Left cardiac atrium (tissue), 4 donors: ENCODE data around the gene ZSCAN26. TPM values are rescaled to one million over a fixed set of nuclear protein-coding genes. Genes with fewer than 3 reads are reported as not detected.

Source experiments
- ATAC-seq, 2 donors: fragments of 200-7000 bp; cut with Tn5 transposase; one replicate each; pipeline ENCODE4 v1.9.1; 2020; ENCODE audit warnings: mild to moderate bottlenecking in 2 of 2, moderate library complexity in 2 of 2
- DNase-seq: peaks from one replicate; pipeline ENCODE4 v3.0.0-alpha.2; 2020
- intact Hi-C, 2 donors: fragments of 100-400 bp; cut with DNase I; formaldehyde crosslinking; loops; one replicate each; pipeline versions ENCODE4 v1.14.1 to v1.15.1; 2022 to 2023
- total RNA-seq, 2 donors: library from RNA; stranded (reverse); fragmentation: NEBNext Ultra II Directional; extraction: Animal tissue kit (Norgen Biotek cat#: 25700); gene quantifications; one replicate each; pipeline ENCODE4 v1.2.1, GENCODE V29; 2021
- donor health status: DM: no; HTN: yes; CAD: no.
- donor health status: DM: no; HTN: yes; CAD: no; lungs with severe emphysema.
- donor health status: DM: yes; HTN: yes; CAD: no.
- donor health status: Dilated cardiomyopathy.

ZSCAN26 gene
- total RNA-seq, 2 donors from 2014 or later: 8.8 to 11.9 TPM

DNA sequence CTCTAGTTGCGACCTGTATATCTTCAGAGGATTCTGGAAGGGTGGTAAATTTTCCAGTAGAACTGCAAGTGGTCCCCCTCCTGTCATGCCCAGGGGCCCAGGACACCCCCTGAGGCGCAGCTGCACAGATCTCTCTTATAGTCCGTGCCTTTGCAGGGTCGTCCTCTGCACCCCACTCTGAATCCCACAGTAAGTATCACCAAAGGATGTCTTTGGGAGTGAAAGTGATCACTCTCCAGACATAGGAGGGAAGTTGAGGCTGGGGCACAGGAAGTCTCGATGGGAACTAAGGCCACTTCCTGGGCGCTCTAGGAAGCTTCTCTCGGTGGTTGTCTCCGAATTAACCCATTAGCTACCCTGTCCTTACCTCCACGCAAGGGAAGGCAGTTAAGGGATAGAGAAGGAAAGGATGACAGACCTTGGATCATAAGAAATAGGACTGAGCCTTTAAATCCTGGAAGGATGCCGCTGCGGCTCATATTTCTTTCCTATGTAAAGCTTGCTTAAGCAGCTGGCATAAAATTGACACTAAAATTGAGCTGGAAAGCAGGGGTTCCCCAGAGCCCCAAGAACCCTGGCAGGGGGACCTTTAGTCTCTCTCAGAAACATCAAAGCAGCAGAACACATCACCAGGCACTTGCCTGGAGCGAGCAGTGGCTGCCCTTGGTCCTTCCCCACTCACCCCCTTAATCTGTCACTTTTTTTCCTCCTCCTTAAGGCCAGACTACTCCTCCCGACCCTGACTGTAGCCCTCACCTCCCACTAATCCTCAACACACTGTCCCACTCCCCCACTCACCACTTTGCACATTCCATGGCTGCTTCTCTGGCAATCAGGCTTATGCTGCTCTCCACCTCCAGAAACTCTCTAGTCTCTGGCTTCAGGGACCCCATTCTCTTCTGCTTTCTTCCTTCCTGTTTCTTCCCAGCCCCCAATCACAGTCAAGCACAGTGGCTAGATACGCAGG lies 14.7 kb upstream of the ZSCAN26 start, which contains the start of gene ZKSCAN4:
ZKSCAN4 (minus strand) TSS at position 261 of the 967 bp plus-strand sequence. CDS start 289 bp downstream, outside the sequence.
- intact Hi-C loops: no loop called here
- ATAC-seq (peak; percentile 97 to 98), DNase-seq (peak; percentile 87)

DNA sequence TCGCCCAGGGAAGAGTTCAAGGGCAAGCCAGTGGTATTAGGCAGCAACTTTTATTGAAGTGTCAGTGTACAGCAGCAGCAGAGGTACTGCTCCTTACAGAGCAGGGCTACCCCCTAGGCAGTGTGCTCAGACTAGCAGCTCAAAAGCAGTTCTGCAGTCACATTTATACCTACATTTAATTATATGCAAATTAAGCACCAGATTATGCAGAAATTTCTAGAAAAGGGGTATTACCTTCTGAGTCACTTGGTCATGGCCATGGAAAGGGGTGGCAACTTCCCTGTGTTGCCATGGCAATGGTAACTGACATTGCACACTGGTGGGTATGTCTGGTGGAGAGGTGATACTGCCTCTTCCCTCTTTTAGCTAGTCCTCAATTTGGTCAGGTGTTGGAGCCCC lies 12.8 kb upstream of the ZSCAN26 start:
- ATAC-seq: no peak
- no peak for DNase-seq
- intact Hi-C loops: no loop called here

DNA sequence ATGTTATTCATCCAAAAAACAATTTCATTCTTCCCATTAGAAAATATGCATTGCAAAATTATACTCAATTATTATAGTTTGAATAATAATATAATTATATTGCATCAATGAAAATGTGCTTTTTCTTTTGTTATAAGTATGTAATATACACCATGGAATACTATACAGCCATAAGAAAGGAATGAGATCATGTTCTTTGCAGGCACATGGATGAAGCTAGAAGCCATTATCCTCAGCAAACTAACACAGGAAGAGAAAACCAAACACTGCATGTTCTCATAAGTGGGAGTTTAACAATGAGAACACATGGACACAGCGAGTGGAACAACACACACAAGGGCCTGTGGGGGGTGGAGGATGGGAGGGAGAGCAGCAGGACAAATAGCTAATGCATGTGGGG lies 9.9 kb upstream of the ZSCAN26 start:
- intact Hi-C loops: no loop called here
- DNase-seq (no peak), ATAC-seq (no peak)

GRCh38 chr6:28258877-28259777 lies 7.8 kb upstream of the ZSCAN26 start, which contains the start of gene NKAPL:
NKAPL (plus strand) TSS chr6:28259297; CDS start chr6:28259372, 75 bp downstream.
- intact Hi-C loops: no loop called here

GRCh38 chr6:28263922-28264321 lies 3.0 kb upstream of the ZSCAN26 start:
- DNase-seq (no peak), ATAC-seq (no peak)

More at GRCh38 chr6:28258877-28259777, 7.8 kb upstream of the ZSCAN26 start, which contains the start of gene NKAPL:
- DNase-seq: peak; percentile 90
- ATAC-seq: peak; percentile 94 to 99

DNA sequence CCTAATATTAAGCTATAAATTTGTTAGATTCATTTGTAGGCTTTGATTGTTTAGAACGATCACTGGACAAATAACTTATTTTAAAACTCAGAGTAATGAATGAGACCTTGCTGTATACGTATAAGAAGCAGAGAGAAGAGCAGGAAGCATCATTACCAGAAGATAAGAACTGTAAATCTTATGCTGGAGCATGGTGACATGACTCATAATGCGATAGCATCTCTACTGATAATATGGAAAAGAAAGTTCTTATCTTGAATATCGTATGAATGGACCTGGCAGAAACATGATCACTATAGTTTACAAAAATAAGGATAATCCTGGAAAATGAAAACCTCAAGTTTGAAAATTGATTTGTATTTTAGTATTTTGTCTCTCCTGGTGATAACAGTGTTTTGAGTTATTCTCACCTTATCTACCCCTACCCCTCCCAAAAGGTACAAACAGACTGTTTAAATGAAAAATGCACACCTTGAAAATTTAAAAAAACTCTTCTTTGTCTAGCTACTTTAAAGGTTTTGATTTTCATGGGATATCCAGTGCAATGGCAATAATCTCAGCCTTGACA lies 2.0 kb upstream of the ZSCAN26 start:
- intact Hi-C loops: loop anchor here in 1 of 2 donors (5.0 kb wide), 2 partner anchors 67 to 92 kb away; no protein-coding TSS in a partner anchor
- DNase-seq: no peak
- no peak for ATAC-seq

More at GRCh38 chr6:28263922-28264321, 3.0 kb upstream of the ZSCAN26 start:
- intact Hi-C loops: no loop called here

DNA sequence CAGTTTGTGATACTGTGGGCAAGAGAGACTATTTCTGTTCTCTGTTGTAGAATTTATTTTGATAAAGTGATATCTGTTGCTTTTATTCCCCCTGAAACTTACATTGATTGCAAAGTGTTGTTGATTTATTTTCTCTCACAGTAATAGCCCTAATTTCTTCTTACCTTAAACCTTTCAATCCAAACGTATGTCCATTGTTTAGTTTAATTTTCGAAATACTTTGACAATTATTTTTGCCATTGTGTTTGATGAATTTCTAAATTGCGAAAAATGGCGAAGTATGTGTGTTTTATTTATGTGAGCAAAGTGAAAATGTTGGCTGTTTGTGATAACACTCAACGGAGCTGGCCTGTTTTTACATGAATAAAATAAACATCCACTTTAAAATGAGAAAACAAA lies 381 bp upstream of the ZSCAN26 start:
- DNase-seq (no peak), ATAC-seq (no peak)
- intact Hi-C loops: loop anchor here in 1 of 2 donors (5.0 kb wide), 2 partner anchors 66 to 91 kb away; no protein-coding TSS in a partner anchor

- no peak for DNase-seq
- no peak for ATAC-seq
- intact Hi-C loops: loop anchor here in 1 of 2 donors (5.0 kb wide), 2 partner anchors 65 to 90 kb away; no protein-coding TSS in a partner anchor
These were observed 734 bp downstream of the ZSCAN26 start for GRCh38 chr6:28267695-28268059.

DNA sequence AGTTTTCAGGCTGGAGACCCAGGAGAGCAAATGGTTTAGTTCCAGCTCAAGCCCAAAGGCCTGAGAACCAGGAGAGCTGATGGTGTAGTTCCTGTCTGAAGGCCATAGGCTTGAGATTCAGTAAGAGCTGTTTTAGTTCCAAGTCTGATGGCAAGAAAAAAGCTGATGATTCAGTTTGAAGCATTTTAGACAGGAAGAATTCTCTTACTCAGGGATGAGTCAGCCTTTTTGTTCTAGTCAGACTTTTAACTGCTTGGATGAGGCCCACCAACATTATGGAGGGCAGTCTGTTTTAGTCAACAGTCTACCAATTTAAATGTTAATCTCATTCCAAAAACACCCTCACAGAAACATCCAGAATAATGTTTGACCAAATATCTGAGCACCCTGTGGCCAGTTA lies 2.5 kb downstream of the ZSCAN26 start:
- no peak for DNase-seq
- intact Hi-C loops: loop anchor here in 1 of 2 donors (5.0 kb wide), 2 partner anchors 63 to 88 kb away; no protein-coding TSS in a partner anchor
- ATAC-seq: peak in 1 of 2 donors; percentile 48

- intact Hi-C loops: no loop called here
- DNase-seq (no peak), ATAC-seq (no peak)
These were observed 7.9 kb downstream of the ZSCAN26 start for GRCh38 chr6:28274888-28275287.

DNA sequence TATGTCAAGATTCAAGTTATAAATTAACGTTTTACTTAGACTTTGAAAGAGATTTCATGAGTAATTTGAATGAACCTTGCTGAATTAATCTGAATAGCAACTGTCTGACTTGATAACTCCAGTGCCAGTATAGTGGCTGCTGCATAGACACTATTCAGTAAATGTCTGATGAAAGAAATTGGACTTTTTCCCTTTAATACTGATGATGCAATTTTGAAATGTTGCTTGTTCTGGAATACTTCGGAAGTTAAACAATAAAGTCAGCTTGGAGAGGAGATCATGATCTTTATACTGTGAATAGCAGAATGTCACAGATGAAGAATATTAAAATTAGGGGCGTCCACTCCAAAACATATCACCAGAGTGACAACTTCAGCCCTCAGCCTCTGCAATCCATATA lies 10.8 kb downstream of the ZSCAN26 start:
- intact Hi-C loops: no loop called here
- ATAC-seq (no peak), DNase-seq (no peak)

DNA sequence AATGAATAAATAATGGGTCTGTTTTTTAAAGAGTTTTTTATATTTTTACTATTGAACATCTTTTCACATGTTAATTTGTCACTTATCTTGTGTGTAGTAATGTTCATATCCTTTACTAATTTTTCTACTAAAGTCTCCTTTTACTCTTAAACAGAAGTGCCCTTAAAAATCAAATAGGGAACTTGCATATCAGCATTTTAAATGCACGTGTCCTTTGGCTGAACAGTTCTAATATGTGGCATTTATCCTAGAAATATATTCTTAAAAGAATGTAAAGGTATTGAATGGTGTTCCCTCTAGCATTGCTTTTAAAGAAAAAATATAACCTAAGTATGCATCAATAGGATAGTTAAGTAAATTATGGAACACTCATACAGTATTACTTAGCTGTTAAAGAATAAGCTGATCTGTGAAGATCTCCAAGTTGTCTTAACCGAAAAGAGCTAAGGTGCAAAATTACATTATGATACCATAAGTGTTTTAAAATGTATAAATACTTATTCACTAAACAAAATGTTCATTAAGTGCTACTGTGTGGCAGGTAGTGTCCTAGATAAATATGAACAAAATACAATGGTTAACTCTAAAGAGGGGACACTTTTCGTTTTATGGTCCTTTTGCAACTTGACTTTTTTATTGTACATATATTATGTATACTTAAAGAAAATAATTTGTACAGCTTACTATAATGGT lies 13.8 kb downstream of the ZSCAN26 start:
- DNase-seq: no peak
- no peak for ATAC-seq
- intact Hi-C loops: loop anchor here (2.0 to 5.0 kb wide), 2 partner anchors 62 to 76 kb away; no protein-coding TSS in a partner anchor

GRCh38 chr6:28281288-28282064 lies 14.5 kb downstream of the ZSCAN26 start, which contains the start of gene PGBD1:
PGBD1 (plus strand) TSS chr6:28281572; CDS start chr6:28283814, 2,242 bp downstream.
- intact Hi-C loops: loop anchor here (2.0 to 5.0 kb wide), 2 partner anchors 61 to 75 kb away; no protein-coding TSS in a partner anchor
- peak; percentile 96 to 98 for ATAC-seq
- peak; percentile 87 for DNase-seq

DNA sequence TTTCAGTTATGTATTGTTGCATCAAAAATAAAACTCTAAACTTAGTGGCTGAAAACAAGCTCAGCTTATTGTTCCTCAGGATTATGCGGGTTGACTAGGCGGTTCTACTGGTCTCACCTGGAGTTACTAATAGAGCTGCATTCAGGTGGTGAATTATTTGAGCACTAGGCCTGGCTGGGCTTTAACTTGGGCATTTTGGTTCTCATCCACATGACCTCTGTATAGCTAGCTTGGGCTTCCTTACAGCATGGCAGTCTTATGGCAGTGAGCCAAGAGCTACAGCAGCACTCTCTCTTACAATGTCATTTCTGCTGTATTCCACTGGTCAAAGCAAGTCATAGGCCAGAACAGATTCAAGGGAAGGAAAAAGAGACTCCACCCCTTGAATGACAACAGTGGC lies 16.0 kb downstream of the ZSCAN26 start:
- no peak for ATAC-seq
- intact Hi-C loops: loop anchor here in 1 of 2 donors (5.0 kb wide), 1 partner anchor 59 kb away; no protein-coding TSS in a partner anchor

DNA sequence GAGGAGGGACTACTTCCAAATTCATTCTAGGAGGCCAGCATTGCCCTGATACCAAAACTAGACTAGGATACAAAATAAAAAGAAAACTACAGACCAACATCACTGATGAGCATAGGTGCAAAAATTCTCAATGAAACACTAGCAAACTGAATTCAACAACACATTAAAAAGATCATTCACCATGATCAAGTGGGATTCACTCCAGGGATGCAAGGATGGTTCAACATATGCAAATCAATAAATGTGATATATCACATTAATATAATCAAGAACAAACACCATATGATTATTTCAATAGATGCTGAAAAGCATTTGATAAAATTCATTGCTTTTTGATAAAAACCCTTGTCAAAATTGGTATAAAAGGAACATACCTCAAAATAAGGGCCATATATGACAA lies 24.6 kb downstream of the ZSCAN26 start:
- no peak for ATAC-seq
- intact Hi-C loops: no loop called here

More for the DNA sequence above, 16.0 kb downstream of the ZSCAN26 start:
- DNase-seq: no peak

GRCh38 chr6:28295326-28295725 lies 28.4 kb downstream of the ZSCAN26 start:
- DNase-seq (no peak), ATAC-seq (no peak)
- intact Hi-C loops: no loop called here

More for the DNA sequence above, 24.6 kb downstream of the ZSCAN26 start:
- no peak for DNase-seq

DNA sequence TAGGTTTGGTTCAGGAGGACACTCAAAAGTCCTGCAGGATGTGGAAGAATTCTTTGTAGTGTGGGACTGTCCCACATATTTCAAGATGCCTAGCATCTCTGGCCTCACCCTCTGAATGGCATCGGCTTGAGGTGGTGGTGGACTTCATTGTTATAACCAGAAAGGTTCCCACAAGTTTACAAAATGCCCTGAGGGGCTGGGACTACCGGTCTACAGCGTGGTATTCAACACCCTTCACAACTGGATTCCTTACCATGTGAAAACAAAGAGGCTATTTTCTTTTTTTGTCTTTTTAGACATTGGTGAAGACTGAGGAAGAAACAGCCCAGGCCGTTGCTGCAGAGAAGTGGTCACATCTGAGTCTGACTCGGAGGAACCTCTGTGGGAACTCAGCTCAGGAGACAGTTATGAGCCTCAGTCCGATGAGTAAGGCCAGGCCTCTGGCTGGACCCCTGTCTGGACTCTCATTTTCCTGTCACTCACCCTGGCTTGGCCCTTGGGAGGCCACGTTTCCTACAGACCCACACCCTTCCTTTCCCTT lies 29.6 kb downstream of the ZSCAN26 start:
- intact Hi-C loops: no loop called here
- DNase-seq: no peak
- ATAC-seq: no peak
